ENCODE data around the gene KIF26B.

DNA sequence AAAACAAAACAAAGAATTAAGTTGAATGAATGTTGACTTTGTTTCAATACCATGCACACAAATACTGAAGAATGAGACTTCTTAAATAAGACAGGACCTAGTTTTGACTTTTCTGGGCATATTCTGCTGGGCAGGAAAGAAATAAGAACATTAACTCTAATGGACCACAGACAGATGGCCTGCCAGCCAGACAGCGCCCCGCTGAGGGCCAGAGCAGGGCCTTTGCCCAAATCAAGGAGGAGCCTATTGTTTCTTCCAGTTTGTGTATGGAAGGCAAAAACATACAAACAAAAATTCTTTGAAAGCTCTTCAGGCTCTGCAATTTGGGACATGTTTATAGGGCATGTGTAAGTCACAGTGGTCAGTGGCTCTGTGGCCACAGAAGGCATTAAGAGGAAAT, 44.4 kb upstream of the KIF26B start:
- TF ChIP-seq, protein P1, sequence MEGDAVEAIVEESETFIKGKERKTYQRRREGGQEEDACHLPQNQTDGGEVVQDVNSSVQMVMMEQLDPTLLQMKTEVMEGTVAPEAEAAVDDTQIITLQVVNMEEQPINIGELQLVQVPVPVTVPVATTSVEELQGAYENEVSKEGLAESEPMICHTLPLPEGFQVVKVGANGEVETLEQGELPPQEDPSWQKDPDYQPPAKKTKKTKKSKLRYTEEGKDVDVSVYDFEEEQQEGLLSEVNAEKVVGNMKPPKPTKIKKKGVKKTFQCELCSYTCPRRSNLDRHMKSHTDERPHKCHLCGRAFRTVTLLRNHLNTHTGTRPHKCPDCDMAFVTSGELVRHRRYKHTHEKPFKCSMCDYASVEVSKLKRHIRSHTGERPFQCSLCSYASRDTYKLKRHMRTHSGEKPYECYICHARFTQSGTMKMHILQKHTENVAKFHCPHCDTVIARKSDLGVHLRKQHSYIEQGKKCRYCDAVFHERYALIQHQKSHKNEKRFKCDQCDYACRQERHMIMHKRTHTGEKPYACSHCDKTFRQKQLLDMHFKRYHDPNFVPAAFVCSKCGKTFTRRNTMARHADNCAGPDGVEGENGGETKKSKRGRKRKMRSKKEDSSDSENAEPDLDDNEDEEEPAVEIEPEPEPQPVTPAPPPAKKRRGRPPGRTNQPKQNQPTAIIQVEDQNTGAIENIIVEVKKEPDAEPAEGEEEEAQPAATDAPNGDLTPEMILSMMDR (IDR thresholded peaks at IDR 0.05; ENCODE audit: insufficient read depth, low read length, poor library complexity, severe bottlenecking), result no peak
- no peak for TF ChIP-seq EZH2phosphoT487 (conservative IDR thresholded peaks at IDR 0.05; ENCODE audit: low read length)

Data from SU-DHL-6 (cell line).